Vagina (tissue), 2 donors: ENCODE data around the gene C4orf51. TPM values are rescaled to one million over a fixed set of nuclear protein-coding genes. Genes with fewer than 3 reads are reported as not detected.

ENCODE experiments used
- DNase-seq, 2 donors: peaks; one replicate each; pipeline ENCODE4 v3.0.0-alpha.2; 2017; ENCODE audit errors: extremely low spot score in 2 of 2
- H3K27ac ChIP-seq: fragments of 200-600 bp; sonication (generic); one replicate; pipeline ENCODE4 v1.5.1; 2019
- H3K27me3 ChIP-seq: fragments of 200-600 bp; sonication (generic); one replicate; pipeline ENCODE4 v1.5.1; 2019
- H3K36me3 ChIP-seq, 2 donors: fragments of 200-600 bp; sonication (generic); one replicate each; pipeline ENCODE4 v1.5.1; 2017 to 2019
- H3K4me1 ChIP-seq: fragments of 200-600 bp; sonication (generic); one replicate; pipeline ENCODE4 v1.5.1; 2019
- H3K4me3 ChIP-seq, 2 donors: fragments of 200-600 bp; sonication (generic); 1 replicate in 1 of 2; 2 replicates in 1 of 2; pipeline ENCODE4 v1.5.1; 2016 to 2019
- H3K9me3 ChIP-seq: fragments of 200-600 bp; sonication (generic); one replicate; pipeline ENCODE4 v1.5.1; 2019
- CTCF ChIP-seq, 3 experiments: fragments of 450-650 bp in 2 of 3; fragments of 200-600 bp in 1 of 3; sonication (generic) in 1 of 3; IDR thresholded peaks; one replicate each; pipeline ENCODE4 v1.5.1; 2017 to 2019; ENCODE audit warnings: antibody characterized with exemption in 3 of 3, mild to moderate bottlenecking in 2 of 3, moderate library complexity in 2 of 3
- POLR2A ChIP-seq, 2 donors: fragments of 450-650 bp; IDR thresholded peaks; one replicate each; pipeline ENCODE4 v1.6.1; 2017; ENCODE audit warnings: antibody characterized with exemption in 2 of 2, mild to moderate bottlenecking in 2 of 2, moderate library complexity in 2 of 2
- POLR2AphosphoS5 ChIP-seq, 2 donors: sonication (generic); formaldehyde crosslinking; IDR thresholded peaks; one replicate each; pipeline ENCODE4 v1.9.0; 2017; ENCODE audit warnings: antibody characterized with exemption in 2 of 2, mild to moderate bottlenecking in 2 of 2, low read depth in 1 of 2; ENCODE audit not compliant: insufficient read depth in 1 of 2
- intact Hi-C: fragments of 100-400 bp; cut with DNase I; formaldehyde crosslinking; loops from one replicate; pipeline ENCODE4 v1.15.1; 2023
- total RNA-seq: library from RNA; depleted of rRNA; stranded (reverse); fragments of >200 nt; gene quantifications from one replicate; pipeline ENCODE4 v1.2.3, GENCODE V29; 2016

The C4orf51 gene
- total RNA-seq, 1 donor from 2014 or later = not detected

- TF ChIP-seq CTCF (IDR thresholded peaks at IDR 0.05) (no peak), POLR2A (IDR thresholded peaks at IDR 0.05) (no peak), POLR2AphosphoS5 (IDR thresholded peaks at IDR 0.05; ENCODE audit: insufficient read depth in 1 of 2, low read depth in 1 of 2) (no peak)
- H3K36me3 ChIP-seq = peaks cover 0 to 22% of the 10 kb centered on the region in 2 donors
- H3K9me3 ChIP-seq = no peaks in the 10 kb centered on the region
- no peaks in the 10 kb centered on the region for H3K4me1 ChIP-seq
- H3K27me3 ChIP-seq = no peaks in the 10 kb centered on the region
- no peak for DNase-seq
- no peak overlapping the region for H3K27ac ChIP-seq
- intact Hi-C loops = no loop called here
- no peak overlapping the region for H3K4me3 ChIP-seq
Observed at GRCh38 chr4:145760176-145760575, 80.2 kb downstream of the C4orf51 start.

GRCh38 chr4:145760961-145761929, 81.3 kb downstream of the C4orf51 start:
- TF ChIP-seq CTCF (IDR thresholded peaks at IDR 0.05) (no peak), POLR2AphosphoS5 (IDR thresholded peaks at IDR 0.05; ENCODE audit: insufficient read depth in 1 of 2, low read depth in 1 of 2) (no peak), POLR2A (IDR thresholded peaks at IDR 0.05) (no peak)
- intact Hi-C loops = no loop called here
- H3K9me3 ChIP-seq = no peaks in the 10 kb centered on the region
- DNase-seq = no peak
- H3K36me3 ChIP-seq = peaks cover 0 to 26% of the 10 kb centered on the region in 2 donors
- no peaks in the 10 kb centered on the region for H3K27me3 ChIP-seq
- no peaks in the 10 kb centered on the region for H3K4me1 ChIP-seq
- no peak overlapping the region for H3K27ac ChIP-seq
- no peak overlapping the region for H3K4me3 ChIP-seq

- intact Hi-C loops = no loop called here
- H3K27ac ChIP-seq = no peak overlapping the region
- no peak overlapping the region for H3K4me3 ChIP-seq
- peaks cover 0 to 26% of the 10 kb centered on the region in 2 donors for H3K36me3 ChIP-seq
- no peaks in the 10 kb centered on the region for H3K9me3 ChIP-seq
- TF ChIP-seq POLR2AphosphoS5 (IDR thresholded peaks at IDR 0.05; ENCODE audit: insufficient read depth in 1 of 2, low read depth in 1 of 2) = no peak
- no peak for TF ChIP-seq CTCF (IDR thresholded peaks at IDR 0.05)
- TF ChIP-seq POLR2A (IDR thresholded peaks at IDR 0.05) = no peak
- H3K4me1 ChIP-seq = no peaks in the 10 kb centered on the region
- DNase-seq = no peak
- no peaks in the 10 kb centered on the region for H3K27me3 ChIP-seq
Observed at GRCh38 chr4:145762719-145763118, 82.8 kb downstream of the C4orf51 start.

- intact Hi-C loops = no loop called here
- H3K27me3 ChIP-seq = no peaks in the 10 kb centered on the region
- no peak for DNase-seq
Observed at GRCh38 chr4:145763399-145763798, 83.5 kb downstream of the C4orf51 start.

More at GRCh38 chr4:145763399-145763798, 83.5 kb downstream of the C4orf51 start:
- Histone ChIP-seq H3K4me3 (no peak overlapping the region), H3K4me1 (no peaks in the 10 kb centered on the region), H3K36me3 (peaks cover 0 to 26% of the 10 kb centered on the region in 2 donors), H3K9me3 (no peaks in the 10 kb centered on the region), H3K27ac (no peak overlapping the region)
- TF ChIP-seq CTCF (IDR thresholded peaks at IDR 0.05) (no peak), POLR2AphosphoS5 (IDR thresholded peaks at IDR 0.05; ENCODE audit: insufficient read depth in 1 of 2, low read depth in 1 of 2) (no peak), POLR2A (IDR thresholded peaks at IDR 0.05) (no peak)
